AG04450 (cell line): ENCODE measurements around the gene SNRPA. TPM values are rescaled to one million over a fixed set of nuclear protein-coding genes. Genes with fewer than 3 reads are reported as not detected.
A peak's percentile ranks its signal among the peaks of the same experiment; 100 is the strongest.

Experiments used
- CTCF ChIA-PET: fragments of 300-600, 350-600 bp; formaldehyde crosslinking; extraction: SDS; loops from one replicate; lab custom pipeline; 2022; ENCODE audit warnings: antibody characterized with exemption, inconsistent platforms; lab: Charles Lee
- POLR2A ChIA-PET: fragments of 350-600 bp; formaldehyde crosslinking; extraction: SDS; loops from one replicate; lab custom pipeline; 2021; ENCODE audit warnings: antibody characterized with exemption, inconsistent platforms; lab: Yijun Ruan, JAX
- DNase-seq: peaks from one replicate; pipeline ENCODE4 v3.0.0-alpha.2; 2011; ENCODE audit warnings: low read depth, low spot score
- H3K27ac ChIP-seq: one replicate; pipeline ENCODE4 v1.5.1; 2012; ENCODE audit warnings: low read depth, low read length, control low read depth
- H3K27me3 ChIP-seq: one replicate; pipeline ENCODE4 v1.6.0; 2012; ENCODE audit warnings: low read length; ENCODE audit not compliant: control insufficient read depth, insufficient read depth
- H3K4me3 ChIP-seq: 2 replicates; pipeline ENCODE4 v1.5.1; 2011; ENCODE audit warnings: mild to moderate bottlenecking, low read depth, low read length, control low read depth
- H3K9me3 ChIP-seq: 2 replicates; pipeline ENCODE4 v1.5.1; 2012; ENCODE audit warnings: low read length; ENCODE audit not compliant: control insufficient read depth, insufficient read depth
- polyA minus RNA-seq: library from RNA; depleted of rRNA, polyadenylated mRNA; stranded (reverse); fragments of >200 nt; gene quantifications from 2 replicates; pipeline ENCODE4 v1.2.3, GENCODE V29; 2011; rRNA and poly(A)+ RNA removed
- polyA plus RNA-seq: library from polyadenylated mRNA; depleted of rRNA; stranded (reverse); fragments of >200 nt; gene quantifications from 2 replicates; pipeline ENCODE4 v1.2.3, GENCODE V29; 2011; rRNA removed
- TF ChIP-seq, protein P1 (sequence below): IDR thresholded peaks from 2 replicates; pipeline ENCODE4 v1.5.1; 2011; ENCODE audit warnings: low read depth, low read length, control low read depth, inconsistent platforms

SNRPA gene
- 126 and 133 TPM in 2 replicates for polyA plus RNA-seq
- 229 and 285 TPM in 2 replicates for polyA minus RNA-seq

- peak within 1 kb of the TSS; percentile 96 for H3K27ac ChIP-seq
- no peaks in the 10 kb centered on the region for H3K27me3 ChIP-seq
- DNase-seq, result peak; percentile 94
- H3K9me3 ChIP-seq, result no peaks in the 10 kb centered on the region
- TF ChIP-seq, protein P1, sequence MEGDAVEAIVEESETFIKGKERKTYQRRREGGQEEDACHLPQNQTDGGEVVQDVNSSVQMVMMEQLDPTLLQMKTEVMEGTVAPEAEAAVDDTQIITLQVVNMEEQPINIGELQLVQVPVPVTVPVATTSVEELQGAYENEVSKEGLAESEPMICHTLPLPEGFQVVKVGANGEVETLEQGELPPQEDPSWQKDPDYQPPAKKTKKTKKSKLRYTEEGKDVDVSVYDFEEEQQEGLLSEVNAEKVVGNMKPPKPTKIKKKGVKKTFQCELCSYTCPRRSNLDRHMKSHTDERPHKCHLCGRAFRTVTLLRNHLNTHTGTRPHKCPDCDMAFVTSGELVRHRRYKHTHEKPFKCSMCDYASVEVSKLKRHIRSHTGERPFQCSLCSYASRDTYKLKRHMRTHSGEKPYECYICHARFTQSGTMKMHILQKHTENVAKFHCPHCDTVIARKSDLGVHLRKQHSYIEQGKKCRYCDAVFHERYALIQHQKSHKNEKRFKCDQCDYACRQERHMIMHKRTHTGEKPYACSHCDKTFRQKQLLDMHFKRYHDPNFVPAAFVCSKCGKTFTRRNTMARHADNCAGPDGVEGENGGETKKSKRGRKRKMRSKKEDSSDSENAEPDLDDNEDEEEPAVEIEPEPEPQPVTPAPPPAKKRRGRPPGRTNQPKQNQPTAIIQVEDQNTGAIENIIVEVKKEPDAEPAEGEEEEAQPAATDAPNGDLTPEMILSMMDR, result no peak
- H3K4me3 ChIP-seq, result peak within 1 kb of the TSS; percentile 94
- ChIA-PET CTCF (interaction anchor here (1.7 kb wide), 1 partner anchor 88 kb away, joined by 7 read pairs; no protein-coding TSS in a partner anchor), POLR2A (interaction anchor here (0.6 to 1.8 kb wide), 10 partner anchors 9 to 105 kb away, joined by 3 to 28 read pairs (median 8); partner anchors contain the start of genes COQ8B, EGLN2, ITPKC and NUMBL)
These were observed at the start of gene SNRPA for GRCh38 chr19:40750874-40751537. TSS of gene SNRPA (plus strand) at chr19:40751203. CDS start at chr19:40751409, 206 bp downstream.

GRCh38 chr19:40701758-40702157, 49.2 kb upstream of the SNRPA start:
- Histone ChIP-seq H3K27ac (no peak overlapping the region), H3K4me3 (no peak overlapping the region), H3K27me3 (no peaks in the 10 kb centered on the region), H3K9me3 (no peaks in the 10 kb centered on the region)
- no peak for DNase-seq
- ChIA-PET POLR2A (no interaction called here), CTCF (interaction anchor here (1.0 to 1.3 kb wide), 3 partner anchors 10 to 38 kb away, joined by 3 to 5 read pairs (median 4); no protein-coding TSS in a partner anchor)
- TF ChIP-seq, protein P1, result no peak

GRCh38 chr19:40702337-40703012, 48.5 kb upstream of the SNRPA start:
- H3K9me3 ChIP-seq, result no peaks in the 10 kb centered on the region
- DNase-seq, result no peak
- no peak overlapping the region for H3K27ac ChIP-seq
- ChIA-PET CTCF (interaction anchor here (1.0 to 1.3 kb wide), 3 partner anchors 11 to 39 kb away, joined by 3 to 5 read pairs (median 4); no protein-coding TSS in a partner anchor), POLR2A (no interaction called here)
- no peak overlapping the region for H3K4me3 ChIP-seq
- H3K27me3 ChIP-seq, result no peaks in the 10 kb centered on the region
- TF ChIP-seq, protein P1, result peak; percentile 56

GRCh38 chr19:40703029-40703755, 47.8 kb upstream of the SNRPA start:
- Histone ChIP-seq H3K27me3 (no peaks in the 10 kb centered on the region), H3K4me3 (no peak overlapping the region), H3K9me3 (no peaks in the 10 kb centered on the region), H3K27ac (no peak overlapping the region)
- ChIA-PET CTCF (interaction anchor here (1.0 to 1.8 kb wide), 5 partner anchors 12 to 69 kb away, joined by 3 to 5 read pairs (median 4); no protein-coding TSS in a partner anchor), POLR2A (no interaction called here)
- no peak for DNase-seq
- TF ChIP-seq, protein P1, result no peak
